ENCODE results near the gene FLRT2.

FLRT2 gene

GRCh38 chr14:85529803-85530574 is at the start of gene FLRT2:
Gene FLRT2 (plus strand): TSS chr14:85530144. CDS start chr14:85621515, 91,371 bp downstream.
- DNase-seq (ENCODE audit: low spot score): no peak

- DNase-seq (ENCODE audit: low spot score): no peak
Observed at GRCh38 chr14:85481471-85481870, 48.5 kb upstream of the FLRT2 start.

GRCh38 chr14:85482552-85482951 is 47.4 kb upstream of the FLRT2 start:
- no peak for DNase-seq (ENCODE audit: low spot score)

- no peak for DNase-seq (ENCODE audit: low spot score)
Observed at GRCh38 chr14:85483037-85483436, 46.9 kb upstream of the FLRT2 start.

- DNase-seq (ENCODE audit: low spot score): no peak
Observed at GRCh38 chr14:85483652-85484051, 46.3 kb upstream of the FLRT2 start.

- DNase-seq (ENCODE audit: low spot score): no peak
Observed at GRCh38 chr14:85487215-85487614, 42.7 kb upstream of the FLRT2 start.

- DNase-seq (ENCODE audit: low spot score): no peak
Observed at GRCh38 chr14:85501751-85502150, 28.2 kb upstream of the FLRT2 start.

- DNase-seq (ENCODE audit: low spot score): no peak
Observed at GRCh38 chr14:85508863-85509262, 21.1 kb upstream of the FLRT2 start.

- DNase-seq (ENCODE audit: low spot score): no peak
Observed at GRCh38 chr14:85512451-85512850, 17.5 kb upstream of the FLRT2 start.

GRCh38 chr14:85514487-85514886 is 15.5 kb upstream of the FLRT2 start:
- no peak for DNase-seq (ENCODE audit: low spot score)

GRCh38 chr14:85516239-85517113 is 13.5 kb upstream of the FLRT2 start:
- no peak for DNase-seq (ENCODE audit: low spot score)

GRCh38 chr14:85517114-85517688 is 12.7 kb upstream of the FLRT2 start:
- DNase-seq (ENCODE audit: low spot score): no peak

GRCh38 chr14:85519661-85520305 is 10.2 kb upstream of the FLRT2 start:
- DNase-seq (ENCODE audit: low spot score): no peak

- DNase-seq (ENCODE audit: low spot score): no peak
Observed at GRCh38 chr14:85520581-85520980, 9.4 kb upstream of the FLRT2 start.

- DNase-seq (ENCODE audit: low spot score): no peak
Observed at GRCh38 chr14:85523624-85524023, 6.3 kb upstream of the FLRT2 start.

GRCh38 chr14:85527006-85527405 is 2.9 kb upstream of the FLRT2 start:
- no peak for DNase-seq (ENCODE audit: low spot score)

GRCh38 chr14:85527445-85528035 is 2.4 kb upstream of the FLRT2 start:
- no peak for DNase-seq (ENCODE audit: low spot score)

- no peak for DNase-seq (ENCODE audit: low spot score)
Observed at GRCh38 chr14:85528080-85528896, 1.7 kb upstream of the FLRT2 start.

GRCh38 chr14:85528897-85529631 is 880 bp upstream of the FLRT2 start:
- DNase-seq (ENCODE audit: low spot score): no peak

- DNase-seq (ENCODE audit: low spot score): no peak
Observed at GRCh38 chr14:85530626-85531025, 682 bp downstream of the FLRT2 start.

Measured in CD4-positive, alpha-beta T cell treated with Interleukin-6 at 100 ng/mL for 8 hours (primary cell).